WI38 (cell line): ENCODE data around the gene SLC6A7.

Source experiments
- H3K4me3 ChIP-seq: 2 replicates; pipeline ENCODE4 v1.5.1; 2011; ENCODE audit warnings: low read depth, mild to moderate bottlenecking, control low read depth, low read length
- TF ChIP-seq, protein P1 (sequence below): IDR thresholded peaks from 2 replicates; pipeline ENCODE4 v1.5.1; 2012; ENCODE audit warnings: low read depth, mild to moderate bottlenecking, control low read depth, low read length

SLC6A7 gene

DNA sequence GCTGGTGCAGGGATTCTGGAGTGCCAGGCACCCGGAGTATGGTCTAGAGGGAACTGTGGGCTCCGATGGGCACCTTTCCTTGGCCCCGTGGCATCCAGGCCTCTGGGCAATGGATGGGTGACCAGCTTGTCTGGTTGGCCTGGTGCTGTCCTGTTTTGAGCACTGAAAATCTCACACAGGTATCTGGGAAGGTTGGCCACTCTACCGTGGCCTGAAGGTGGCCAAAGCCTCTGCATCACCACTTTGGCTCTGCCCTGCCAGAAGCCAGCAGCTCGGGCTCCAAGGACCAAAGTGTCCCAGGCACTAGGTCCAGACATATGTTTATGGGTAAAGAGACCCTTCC, 28.8 kb downstream of the SLC6A7 start:
- TF ChIP-seq, protein P1, sequence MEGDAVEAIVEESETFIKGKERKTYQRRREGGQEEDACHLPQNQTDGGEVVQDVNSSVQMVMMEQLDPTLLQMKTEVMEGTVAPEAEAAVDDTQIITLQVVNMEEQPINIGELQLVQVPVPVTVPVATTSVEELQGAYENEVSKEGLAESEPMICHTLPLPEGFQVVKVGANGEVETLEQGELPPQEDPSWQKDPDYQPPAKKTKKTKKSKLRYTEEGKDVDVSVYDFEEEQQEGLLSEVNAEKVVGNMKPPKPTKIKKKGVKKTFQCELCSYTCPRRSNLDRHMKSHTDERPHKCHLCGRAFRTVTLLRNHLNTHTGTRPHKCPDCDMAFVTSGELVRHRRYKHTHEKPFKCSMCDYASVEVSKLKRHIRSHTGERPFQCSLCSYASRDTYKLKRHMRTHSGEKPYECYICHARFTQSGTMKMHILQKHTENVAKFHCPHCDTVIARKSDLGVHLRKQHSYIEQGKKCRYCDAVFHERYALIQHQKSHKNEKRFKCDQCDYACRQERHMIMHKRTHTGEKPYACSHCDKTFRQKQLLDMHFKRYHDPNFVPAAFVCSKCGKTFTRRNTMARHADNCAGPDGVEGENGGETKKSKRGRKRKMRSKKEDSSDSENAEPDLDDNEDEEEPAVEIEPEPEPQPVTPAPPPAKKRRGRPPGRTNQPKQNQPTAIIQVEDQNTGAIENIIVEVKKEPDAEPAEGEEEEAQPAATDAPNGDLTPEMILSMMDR: no peak

DNA sequence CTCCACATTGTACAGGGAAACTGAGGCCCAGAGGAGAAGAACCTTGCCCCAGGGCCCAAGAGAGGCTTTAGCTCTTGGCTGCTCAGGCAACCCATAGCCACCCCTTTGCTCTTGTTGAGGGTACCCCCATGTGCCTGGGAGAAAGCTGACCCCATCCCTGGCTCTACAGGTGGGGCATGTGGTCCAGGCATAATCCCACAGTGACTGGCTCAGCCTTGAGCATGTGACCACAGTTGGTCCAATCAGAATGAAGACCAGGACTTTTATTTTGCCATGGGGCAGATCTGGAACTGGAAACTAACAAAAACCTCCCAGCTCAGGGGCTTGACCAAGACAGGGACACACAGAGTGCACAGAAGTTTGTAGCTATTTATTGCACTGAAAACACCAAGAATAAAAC, 29.3 kb downstream of the SLC6A7 start:
- no peak overlapping the region for H3K4me3 ChIP-seq
- TF ChIP-seq, protein P1: no peak

More for the DNA sequence above, 28.8 kb downstream of the SLC6A7 start:
- H3K4me3 ChIP-seq: no peak overlapping the region

DNA sequence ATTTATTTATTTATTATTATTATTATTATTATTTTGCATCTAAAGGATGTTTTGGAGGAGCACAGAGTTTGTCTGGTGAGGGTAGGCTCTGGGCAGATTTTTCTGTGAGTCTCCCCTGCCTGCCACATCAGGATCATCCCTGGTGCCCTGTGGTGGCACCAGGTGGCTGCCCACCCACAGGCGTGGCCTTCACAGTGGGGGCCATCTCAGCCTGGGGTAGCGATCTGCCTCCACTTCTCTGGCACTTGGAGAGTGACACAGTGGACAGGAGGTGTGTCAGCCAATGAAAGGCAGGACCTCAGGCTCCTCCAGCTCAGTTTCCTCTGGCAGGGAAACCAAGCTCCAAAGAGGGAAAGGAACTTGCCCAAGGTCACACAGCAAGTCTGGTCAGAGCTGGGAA, 30.0 kb downstream of the SLC6A7 start:
- TF ChIP-seq, protein P1: no peak
- no peak overlapping the region for H3K4me3 ChIP-seq

DNA sequence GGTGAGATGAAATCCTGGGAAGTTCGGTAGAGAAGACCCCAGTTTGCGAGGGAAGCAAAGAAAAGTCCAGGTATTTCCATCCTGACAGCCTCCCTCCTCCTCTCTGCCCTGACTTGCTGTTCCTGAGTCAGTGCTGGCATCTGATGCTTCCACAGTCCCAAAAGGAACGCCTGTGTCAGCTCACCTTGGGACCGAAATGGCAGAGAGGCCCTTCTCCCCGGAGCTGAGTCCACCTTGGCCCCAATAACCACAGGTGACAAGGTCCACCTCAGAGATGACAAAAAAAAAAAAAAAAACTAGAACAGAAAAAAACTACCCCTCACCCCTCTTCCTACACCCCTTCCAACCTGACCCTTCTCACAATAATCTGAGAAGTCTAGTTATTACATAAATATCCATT, 31.6 kb downstream of the SLC6A7 start:
- no peak overlapping the region for H3K4me3 ChIP-seq
- TF ChIP-seq, protein P1: no peak

DNA sequence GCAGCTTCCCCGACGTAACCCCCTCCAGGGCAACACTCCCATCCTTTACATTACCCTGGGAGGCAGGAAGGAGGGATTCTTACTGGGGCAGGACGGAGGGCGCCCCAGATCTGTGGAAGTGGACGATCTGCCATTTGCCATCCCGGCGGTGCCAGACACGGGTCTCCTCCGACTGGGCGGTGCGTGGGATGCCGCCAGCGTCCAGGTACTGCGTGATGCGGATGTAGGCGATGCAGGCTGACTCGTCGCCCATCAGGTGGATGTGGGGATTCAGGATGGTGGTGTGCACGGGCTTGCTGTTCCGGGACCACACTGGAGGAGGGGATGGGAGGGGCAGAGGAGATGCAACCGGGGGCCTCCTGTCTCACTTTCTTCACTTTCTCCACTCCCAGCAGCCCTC, 33.0 kb downstream of the SLC6A7 start:
- TF ChIP-seq, protein P1: no peak
- no peak overlapping the region for H3K4me3 ChIP-seq

DNA sequence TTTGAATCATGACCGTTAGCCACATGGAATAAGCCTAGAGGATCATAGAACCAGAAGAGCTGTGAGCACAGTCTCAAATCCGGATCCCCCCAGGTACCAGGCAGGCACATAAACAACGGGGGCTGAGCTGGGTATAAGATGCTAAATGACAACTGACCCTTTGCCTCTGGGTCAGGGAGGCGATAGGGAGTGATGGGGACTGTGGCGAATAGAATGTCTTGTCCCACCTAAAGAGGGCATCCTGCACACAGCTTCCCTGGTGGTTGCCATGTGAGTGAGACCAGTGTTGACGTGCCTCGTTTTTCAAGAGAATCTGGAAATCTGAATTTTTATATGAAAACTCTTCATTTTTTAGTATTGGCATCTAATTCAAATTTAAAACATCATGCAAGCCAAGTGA, 33.6 kb downstream of the SLC6A7 start:
- no peak overlapping the region for H3K4me3 ChIP-seq
- TF ChIP-seq, protein P1: no peak

DNA sequence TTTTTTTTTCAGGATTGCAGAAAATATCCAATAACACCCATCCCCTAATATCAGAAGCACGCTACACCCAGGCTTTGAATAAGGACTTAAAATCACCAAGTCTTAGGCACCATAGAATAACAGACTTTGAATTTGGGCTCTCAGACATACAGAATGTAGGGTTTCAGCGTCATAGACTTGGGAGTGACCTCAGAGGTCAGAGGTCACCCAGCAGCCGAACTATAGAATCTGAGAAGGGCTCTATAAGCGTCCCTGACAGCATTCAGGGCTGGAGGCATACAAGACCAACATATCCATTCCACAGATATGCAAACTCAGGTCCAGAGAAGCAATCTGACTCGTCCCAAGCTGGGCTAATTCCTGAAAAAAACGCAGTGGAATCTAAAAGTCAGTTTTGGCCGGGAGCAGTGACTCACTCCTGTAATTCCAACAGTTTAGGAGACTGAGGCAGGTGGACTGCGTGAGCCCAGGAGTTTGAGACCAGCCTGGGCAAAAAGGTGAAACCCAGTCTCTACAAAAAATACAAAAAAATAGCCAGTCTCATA, 34.7 kb downstream of the SLC6A7 start:
- TF ChIP-seq, protein P1: no peak
- no peak overlapping the region for H3K4me3 ChIP-seq
